Skeletal muscle cell (primary cell): ENCODE data around the gene CLUH.

ENCODE experiments used
- DNase-seq: peaks from one replicate; pipeline ENCODE4 v3.0.0-alpha.2; 2010; ENCODE audit warnings: low read depth
- H3K4me3 ChIP-seq: 2 replicates; pipeline ENCODE4 v1.5.1; 2011; ENCODE audit warnings: low read depth, mild to moderate bottlenecking, control low read depth, low read length, moderate library complexity

CLUH gene

GRCh38 chr17:2644971-2645370 lies 66.6 kb downstream of the CLUH start:
- no peak overlapping the region for H3K4me3 ChIP-seq
- DNase-seq = no peak
